H1 (cell line): ENCODE measurements around the gene CD68. TPM values are rescaled to one million over a fixed set of nuclear protein-coding genes. Genes with fewer than 3 reads are reported as not detected.

Experiments
- CTCF ChIA-PET: fragments of 300-600 bp; sonication (Branson Sonifier 250); formaldehyde crosslinking; loops from one replicate; lab custom pipeline; 2021; ENCODE audit not compliant: partially characterized antibody; lab: Charles Lee
- POLR2A ChIA-PET: fragments of 300-600 bp; sonication (Branson Sonifier 250); formaldehyde crosslinking; loops from one replicate; lab custom pipeline; 2021; ENCODE audit warnings: inconsistent platforms; ENCODE audit not compliant: partially characterized antibody; lab: Charles Lee
- DNase-seq, 2 experiments: peaks; one replicate each; pipeline versions ENCODE4 v3.0.0 to v3.0.0-alpha.2; 2010 to 2022; ENCODE audit warnings: low spot score in 2 of 2, low read depth in 1 of 2, mixed read lengths in 1 of 2
- FAIRE-seq: peaks from 2 replicates; lab custom pipeline; 2011; peaks lifted over from hg19 to GRCh38; lab: Jason Lieb, UNC
- H2AFZ ChIP-seq: 2 replicates; pipeline ENCODE4 v1.8.1; 2012; ENCODE audit warnings: low read length, inconsistent platforms
- H2AK5ac ChIP-seq: 2 replicates; pipeline ENCODE4 v1.6.1; 2013; ENCODE audit warnings: low read depth, low read length
- H2BK120ac ChIP-seq: replicated peaks from 2 replicates; pipeline ENCODE3; 2013; ENCODE audit warnings: low read depth, low read length, inconsistent platforms
- H2BK12ac ChIP-seq: 2 replicates; pipeline ENCODE4 v1.6.1; 2013; ENCODE audit warnings: low read depth, low read length
- H2BK15ac ChIP-seq: 2 replicates; pipeline ENCODE4 v1.6.1; 2013; ENCODE audit warnings: low read length
- H2BK20ac ChIP-seq: 2 replicates; pipeline ENCODE4 v1.6.1; 2013; ENCODE audit warnings: low read length
- H2BK5ac ChIP-seq: 2 replicates; pipeline ENCODE4 v1.6.1; 2013; ENCODE audit warnings: low read depth, low read length
- H3K14ac ChIP-seq: 2 replicates; pipeline ENCODE4 v1.6.1; 2013; ENCODE audit warnings: inconsistent platforms; ENCODE audit not compliant: insufficient read length
- H3K18ac ChIP-seq: 2 replicates; pipeline ENCODE4 v1.6.1; 2013; ENCODE audit warnings: low read length; ENCODE audit errors: extremely low read depth
- H3K23ac ChIP-seq: 2 replicates; pipeline ENCODE4 v1.6.1; 2013; ENCODE audit warnings: inconsistent platforms; ENCODE audit not compliant: insufficient read length
- H3K23me2 ChIP-seq: 2 replicates; pipeline ENCODE4 v1.6.1; 2013; ENCODE audit warnings: low read depth, low read length
- H3K27ac ChIP-seq: 2 replicates; pipeline ENCODE4 v1.6.1; 2011; ENCODE audit warnings: low read depth, low read length, inconsistent platforms
- H3K27me3 ChIP-seq, 4 experiments: replicated peaks in 1 of 4; 1 replicate in 1 of 4; 2 replicates in 3 of 4; pipeline versions ENCODE4 v1.6.1 to v1.8.1; 2011 to 2013; ENCODE audit warnings: low read length in 3 of 4, mild to moderate bottlenecking in 3 of 4, inconsistent platforms in 2 of 4, mixed read lengths in 2 of 4, moderate library complexity in 1 of 4; ENCODE audit not compliant: control insufficient read depth in 3 of 4, insufficient read depth in 3 of 4; ENCODE audit errors: extremely low read depth in 1 of 4
- H3K36me3 ChIP-seq, 4 experiments: 2 replicates each; pipeline versions ENCODE4 v1.6.1 to v1.8.1; 2011 to 2013; ENCODE audit warnings: mild to moderate bottlenecking in 4 of 4, low read length in 3 of 4, moderate library complexity in 2 of 4, control low read depth in 1 of 4, inconsistent platforms in 1 of 4; ENCODE audit not compliant: insufficient read depth in 4 of 4, control insufficient read depth in 2 of 4
- H3K4ac ChIP-seq: replicated peaks from 2 replicates; pipeline ENCODE3; 2013; ENCODE audit warnings: low read length, low read depth, mixed read lengths, inconsistent platforms; ENCODE audit not compliant: insufficient read length
- H3K4me1 ChIP-seq, 4 experiments: replicated peaks in 1 of 4; 1 replicate in 1 of 4; 2 replicates in 3 of 4; pipeline versions ENCODE4 v1.6.1 to v1.8.1; 2011 to 2013; ENCODE audit warnings: low read length in 3 of 4, inconsistent platforms in 2 of 4, mixed read lengths in 1 of 4; ENCODE audit not compliant: insufficient read depth in 4 of 4, control insufficient read depth in 3 of 4
- H3K4me2 ChIP-seq, 2 experiments: 2 replicates each; pipeline versions ENCODE4 v1.6.1 to v1.8.1; 2011 to 2013; ENCODE audit warnings: low read depth in 2 of 2, low read length in 2 of 2, control low read depth in 1 of 2, inconsistent platforms in 1 of 2, mild to moderate bottlenecking in 1 of 2; ENCODE audit not compliant: insufficient read depth in 1 of 2
- H3K4me3 ChIP-seq, 4 experiments: fragments of 200-600, 300-600 bp in 1 of 4; sonication (generic), shearing (Covaris generic), sonication (Bioruptor Twin) in 1 of 4; 2 replicates each; pipeline versions ENCODE4 v1.5.1 to v1.8.1; 2011 to 2016; ENCODE audit warnings: low read length in 4 of 4, low read depth in 3 of 4, control low read depth in 2 of 4, inconsistent platforms in 2 of 4, mild to moderate bottlenecking in 2 of 4, mixed read lengths in 1 of 4, moderate library complexity in 1 of 4; ENCODE audit not compliant: insufficient read depth in 2 of 4; ENCODE audit errors: extremely low read depth in 1 of 4
- H3K56ac ChIP-seq: replicated peaks from 2 replicates; pipeline ENCODE3; 2013; ENCODE audit warnings: low read depth, mild to moderate bottlenecking, mixed read lengths, low read length, inconsistent platforms; ENCODE audit not compliant: insufficient read length
- H3K79me1 ChIP-seq: 2 replicates; pipeline ENCODE4 v1.6.1; 2013; ENCODE audit warnings: low read depth, low read length, control low read depth
- H3K79me2 ChIP-seq, 2 experiments: 2 replicates each; pipeline versions ENCODE4 v1.6.1 to v1.8.1; 2012 to 2013; ENCODE audit warnings: low read length in 2 of 2, mild to moderate bottlenecking in 2 of 2, inconsistent platforms in 1 of 2; ENCODE audit not compliant: insufficient read depth in 2 of 2, control insufficient read depth in 1 of 2
- H3K9ac ChIP-seq, 4 experiments: replicated peaks in 1 of 4; 1 replicate in 1 of 4; 2 replicates in 3 of 4; pipeline versions ENCODE4 v1.6.1 to v1.8.1; 2011 to 2013; ENCODE audit warnings: low read depth in 3 of 4, low read length in 3 of 4, control low read depth in 2 of 4, mild to moderate bottlenecking in 2 of 4, moderate library complexity in 2 of 4, inconsistent platforms in 1 of 4; ENCODE audit errors: extremely low read depth in 1 of 4
- H3K9me3 ChIP-seq, 2 experiments: 2 replicates each; pipeline versions ENCODE4 v1.6.1 to v1.8.1; 2012 to 2013; ENCODE audit warnings: mild to moderate bottlenecking in 2 of 2, moderate library complexity in 2 of 2, control low read depth in 1 of 2, inconsistent platforms in 1 of 2, low read depth in 1 of 2, low read length in 1 of 2, mixed read lengths in 1 of 2; ENCODE audit not compliant: insufficient read depth in 2 of 2
- H4K20me1 ChIP-seq, 2 experiments: replicated peaks in 1 of 2; 2 replicates each; pipeline versions ENCODE3 to v1.8.1; 2011 to 2013; ENCODE audit warnings: inconsistent platforms in 2 of 2, low read length in 2 of 2, mild to moderate bottlenecking in 1 of 2; ENCODE audit not compliant: insufficient read depth in 2 of 2, control insufficient read depth in 1 of 2
- H4K5ac ChIP-seq: 2 replicates; pipeline ENCODE4 v1.6.1; 2013; ENCODE audit warnings: low read length, low read depth, mixed read lengths, inconsistent platforms; ENCODE audit not compliant: insufficient read length
- H4K8ac ChIP-seq: 2 replicates; pipeline ENCODE4 v1.8.0; 2013; ENCODE audit warnings: mild to moderate bottlenecking, moderate library complexity, low read length, inconsistent platforms; ENCODE audit not compliant: insufficient read depth; ENCODE audit errors: extremely low read depth
- H4K91ac ChIP-seq: replicated peaks from 2 replicates; pipeline ENCODE3; 2013; ENCODE audit warnings: low read length, mixed read lengths, inconsistent platforms; ENCODE audit not compliant: insufficient read length
- GABPA ChIP-seq: IDR thresholded peaks from 2 replicates; pipeline ENCODE4 v1.6.1; 2011; ENCODE audit warnings: mild to moderate bottlenecking, low read length, moderate library complexity, borderline replicate concordance; ENCODE audit not compliant: insufficient read depth
- JUND ChIP-seq: IDR thresholded peaks from 2 replicates; pipeline ENCODE4 v1.6.1; 2011; ENCODE audit warnings: mild to moderate bottlenecking, improper control_type of control experiment, low read length
- PHF8 ChIP-seq: fragments of 200-600 bp; sonication (generic); conservative IDR thresholded peaks from 2 replicates; pipeline ENCODE4 v1.7.1; 2012; ENCODE audit warnings: low read depth, mild to moderate bottlenecking, inconsistent platforms, low read length, moderate library complexity
- RBBP5 ChIP-seq: IDR thresholded peaks from 2 replicates; pipeline ENCODE4 v1.7.1; 2012; ENCODE audit warnings: low read depth, mild to moderate bottlenecking, inconsistent platforms, low read length, moderate library complexity, borderline replicate concordance
- SIN3A ChIP-seq, 2 experiments: IDR thresholded peaks in 1 of 2; conservative IDR thresholded peaks in 1 of 2; 2 replicates each; pipeline ENCODE4 v1.6.1; 2011 to 2012; ENCODE audit warnings: low read length in 2 of 2, improper control_type of control experiment in 1 of 2, low read depth in 1 of 2, mild to moderate bottlenecking in 1 of 2
- SRF ChIP-seq: IDR thresholded peaks from 2 replicates; pipeline ENCODE4 v1.6.1; 2011; ENCODE audit warnings: mild to moderate bottlenecking, low read depth, low read length, moderate library complexity
- WGBS, 2 experiments: shearing (Covaris generic) in 1 of 2; methylation state at CpG; one replicate each; pipeline versions ENCODE4 v1.1.6 to v1.1.7; 2013 to 2015; ENCODE audit warnings: low lambda C conversion rate in 2 of 2, mixed read lengths in 2 of 2, inconsistent platforms in 1 of 2, low coverage in 1 of 2, missing lambda C conversion rate in 1 of 2; ENCODE audit not compliant: insufficient replicate concordance in 2 of 2, insufficient coverage in 1 of 2, insufficient read length in 1 of 2; ENCODE audit errors: extremely low coverage in 1 of 2, missing lambda C conversion rate in 1 of 2; 5-methylcytosine and 5-hydroxymethylcytosine counted together
- polyA plus RNA-seq, 7 experiments: library from polyadenylated mRNA; depleted of rRNA in 3 of 7; stranded (reverse) in 5 of 7; unstranded in 2 of 7; fragments of >200 nt in 5 of 7; fragments of 200-250 nt in 2 of 7; gene quantifications; 1 replicate in 5 of 7; 2 replicates in 1 of 7; 4 replicates in 1 of 7; pipeline versions ENCODE4 v1.2.1 to v1.2.3, GENCODE V29; 2011 to 2013; ENCODE audit warnings: missing spikeins in 2 of 7, mixed read lengths in 2 of 7
- total RNA-seq: library from RNA; stranded (reverse); fragmentation: NEBNext Ultra II Directional; extraction: Animal tissue kit (Norgen Biotek cat#: 25700); gene quantifications from 2 replicates; pipeline ENCODE4 v1.2.1, GENCODE V29; 2021
- TF ChIP-seq, protein P1 (sequence below), 3 experiments: IDR thresholded peaks; 1 replicate in 2 of 3; 2 replicates in 1 of 3; pipeline versions ENCODE4 v1.5.1 to v1.6.1; 2011; ENCODE audit warnings: low read length in 3 of 3, mild to moderate bottlenecking in 3 of 3, inconsistent platforms in 2 of 3, low read depth in 1 of 3, moderate library complexity in 1 of 3; ENCODE audit not compliant: insufficient read depth in 1 of 3; ENCODE audit errors: control extremely low read depth in 1 of 3

CD68 gene
- total and polyA plus RNA-seq, 2 of the 8 experiments (the other 6 are each of a cell fraction or from before 2014, with no cell fraction given): 0.18 TPM; not detected in 1

DNA sequence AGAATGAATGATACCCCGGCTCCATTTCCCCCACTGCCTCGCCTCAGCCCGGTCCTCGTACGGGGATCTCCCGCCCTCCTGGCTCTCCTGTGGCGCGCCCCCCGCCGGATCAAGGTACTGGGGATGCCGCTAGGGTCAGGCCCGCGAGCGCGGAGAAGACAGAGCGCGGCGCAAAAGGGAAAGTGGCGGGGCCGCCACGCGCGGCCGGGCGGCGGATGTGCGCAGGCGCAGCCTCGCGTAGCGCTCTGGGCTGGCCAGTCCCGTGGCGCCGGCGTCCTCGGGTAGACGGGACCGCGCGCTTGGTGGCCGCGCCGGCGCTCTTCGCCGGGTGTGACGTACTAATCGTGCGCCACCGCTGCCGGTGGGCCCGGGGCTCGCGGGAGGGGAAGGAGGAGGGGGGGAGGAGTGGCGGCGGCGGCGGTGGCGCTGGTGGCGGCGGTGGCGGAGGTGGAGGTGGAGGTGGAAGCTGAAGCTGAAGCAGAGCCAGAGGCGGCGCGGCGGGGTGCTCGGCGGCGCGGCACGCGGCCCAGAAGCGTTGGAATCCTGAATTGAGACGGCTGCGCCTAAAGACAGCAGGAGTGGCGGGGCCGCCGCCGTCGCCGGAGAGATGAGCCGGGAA lies 17.7 kb upstream of the CD68 start, which contains the start of gene SENP3:
TSS of gene SENP3 (plus strand) at position 331 of the 619 bp plus-strand sequence. CDS start 1,158 bp downstream, outside the sequence.
- FAIRE-seq: no peak
- CTCF ChIA-PET: interaction anchor here (0.7 to 12.7 kb wide), 41 partner anchors 9 to 516 kb away, joined by 3 to 251 read pairs (median 8); partner anchors contain the start of genes CHRNB1, MPDU1, NEURL4 and SAT2
- TF ChIP-seq GABPA (no peak), JUND (no peak), SIN3A (conservative IDR thresholded peaks at IDR 0.05 in 1 of 2, IDR thresholded peaks at IDR 0.05 in 1 of 2; ENCODE audit: low read depth in 1 of 2, low read length in 2 of 2) (peak in 1 of 2 experiments; percentile 40; a peak in 1 of 4 replicates), PHF8 (peak; percentile 88), RBBP5 (0 out of 2 replicates have a peak, but pooled peaks have one; percentile 51), SRF (peak; percentile 69)
- TF ChIP-seq, protein P1, sequence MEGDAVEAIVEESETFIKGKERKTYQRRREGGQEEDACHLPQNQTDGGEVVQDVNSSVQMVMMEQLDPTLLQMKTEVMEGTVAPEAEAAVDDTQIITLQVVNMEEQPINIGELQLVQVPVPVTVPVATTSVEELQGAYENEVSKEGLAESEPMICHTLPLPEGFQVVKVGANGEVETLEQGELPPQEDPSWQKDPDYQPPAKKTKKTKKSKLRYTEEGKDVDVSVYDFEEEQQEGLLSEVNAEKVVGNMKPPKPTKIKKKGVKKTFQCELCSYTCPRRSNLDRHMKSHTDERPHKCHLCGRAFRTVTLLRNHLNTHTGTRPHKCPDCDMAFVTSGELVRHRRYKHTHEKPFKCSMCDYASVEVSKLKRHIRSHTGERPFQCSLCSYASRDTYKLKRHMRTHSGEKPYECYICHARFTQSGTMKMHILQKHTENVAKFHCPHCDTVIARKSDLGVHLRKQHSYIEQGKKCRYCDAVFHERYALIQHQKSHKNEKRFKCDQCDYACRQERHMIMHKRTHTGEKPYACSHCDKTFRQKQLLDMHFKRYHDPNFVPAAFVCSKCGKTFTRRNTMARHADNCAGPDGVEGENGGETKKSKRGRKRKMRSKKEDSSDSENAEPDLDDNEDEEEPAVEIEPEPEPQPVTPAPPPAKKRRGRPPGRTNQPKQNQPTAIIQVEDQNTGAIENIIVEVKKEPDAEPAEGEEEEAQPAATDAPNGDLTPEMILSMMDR (IDR thresholded peaks at IDR 0.05; ENCODE audit: control extremely low read depth in 1 of 3, insufficient read depth in 1 of 3, low read depth in 1 of 3, low read length in 3 of 3): peak in 1 of 3 experiments; percentile 11; a peak in 1 of 4 replicates

More for the DNA sequence above, 17.7 kb upstream of the CD68 start, which contains the start of gene SENP3:
- peak within 1 kb of the TSS; percentile 61 for H4K5ac ChIP-seq
- H2AFZ ChIP-seq: no peak within 1 kb of the TSS
- no peaks in the 10 kb centered on the region for H3K27me3 ChIP-seq
- peak within 1 kb of the TSS; percentile 69 to 96 (median 78) for H3K4me3 ChIP-seq
- no peak within 1 kb of the TSS for H3K14ac ChIP-seq
- WGBS, 2 experiments: 1% methylated on average over 14 of the region's 82 CpGs; no CpG with 5 or more reads in 1 of the 2 experiments
- H3K23ac ChIP-seq: no peak within 1 kb of the TSS
- H2AK5ac ChIP-seq: no peak within 1 kb of the TSS
- no peak within 1 kb of the TSS for H2BK20ac ChIP-seq
- H4K20me1 ChIP-seq: peaks cover 0 to 1% of the 10 kb centered on the region in 2 experiments
- H3K4me1 ChIP-seq: peaks cover 11 to 40% (median 24%) of the 10 kb centered on the region in 4 experiments
- peak within 1 kb of the TSS; percentile 66 to 82 (median 74) for H3K9ac ChIP-seq
- peak within 1 kb of the TSS; percentile 61 for H4K91ac ChIP-seq
- peaks cover 4 to 26% of the 10 kb centered on the region in 2 experiments; a peak in 3 of 4 replicates for H3K79me2 ChIP-seq
- H2BK5ac ChIP-seq: peak within 1 kb of the TSS; percentile 2; the same call in 1 of the 2 replicates
- H3K23me2 ChIP-seq: peaks cover 6% of the 10 kb centered on the region; the same call in 1 of the 2 replicates
- H3K56ac ChIP-seq: peak within 1 kb of the TSS; percentile 62
- no peak within 1 kb of the TSS for H2BK15ac ChIP-seq
- peak within 1 kb of the TSS; percentile 49 to 96 for H3K4me2 ChIP-seq
- H3K79me1 ChIP-seq: peaks cover 9% of the 10 kb centered on the region
- DNase-seq: peak in 1 of 2 experiments; percentile 95
- H4K8ac ChIP-seq: peak within 1 kb of the TSS; percentile 92; the same call in 1 of the 2 replicates
- peaks cover 22 to 33% (median 24%) of the 10 kb centered on the region in 4 experiments for H3K36me3 ChIP-seq
- no peaks in the 10 kb centered on the region for H3K9me3 ChIP-seq
- peak within 1 kb of the TSS; percentile 21; the same call in 1 of the 2 replicates for H3K18ac ChIP-seq
- peak within 1 kb of the TSS; percentile 36 for H3K4ac ChIP-seq
- 0 out of 2 replicates have a peak within 1 kb of the TSS, but pooled peaks have one; percentile 27 for H2BK12ac ChIP-seq
- POLR2A ChIA-PET: interaction anchor here (0.6 to 37.5 kb wide), 18 partner anchors 16 to 302 kb away, joined by 3 to 1144 read pairs (median 4); partner anchors contain the start of genes CD68, EFNB3, GPS2 and MPDU1
- H2BK120ac ChIP-seq: no peak within 1 kb of the TSS
- H3K27ac ChIP-seq: peak within 1 kb of the TSS; percentile 79; the same call in 1 of the 2 replicates
